H1 (cell line): ENCODE measurements around the gene PLCB1. TPM values are rescaled to one million over a fixed set of nuclear protein-coding genes. Genes with fewer than 3 reads are reported as not detected.

Experiments
- CTCF ChIA-PET: fragments of 300-600 bp; sonication (Branson Sonifier 250); formaldehyde crosslinking; loops from one replicate; lab custom pipeline; 2021; ENCODE audit not compliant: partially characterized antibody; lab: Charles Lee
- POLR2A ChIA-PET: fragments of 300-600 bp; sonication (Branson Sonifier 250); formaldehyde crosslinking; loops from one replicate; lab custom pipeline; 2021; ENCODE audit warnings: inconsistent platforms; ENCODE audit not compliant: partially characterized antibody; lab: Charles Lee
- DNase-seq, 2 experiments: peaks; one replicate each; pipeline versions ENCODE4 v3.0.0 to v3.0.0-alpha.2; 2010 to 2022; ENCODE audit warnings: low spot score in 2 of 2, low read depth in 1 of 2, mixed read lengths in 1 of 2
- FAIRE-seq: peaks from 2 replicates; lab custom pipeline; 2011; peaks lifted over from hg19 to GRCh38; lab: Jason Lieb, UNC
- H2AFZ ChIP-seq: 2 replicates; pipeline ENCODE4 v1.8.1; 2012; ENCODE audit warnings: low read length, inconsistent platforms
- H2AK5ac ChIP-seq: 2 replicates; pipeline ENCODE4 v1.6.1; 2013; ENCODE audit warnings: low read depth, low read length
- H2BK120ac ChIP-seq: replicated peaks from 2 replicates; pipeline ENCODE3; 2013; ENCODE audit warnings: low read depth, low read length, inconsistent platforms
- H2BK12ac ChIP-seq: 2 replicates; pipeline ENCODE4 v1.6.1; 2013; ENCODE audit warnings: low read depth, low read length
- H2BK15ac ChIP-seq: 2 replicates; pipeline ENCODE4 v1.6.1; 2013; ENCODE audit warnings: low read length
- H2BK20ac ChIP-seq: 2 replicates; pipeline ENCODE4 v1.6.1; 2013; ENCODE audit warnings: low read length
- H2BK5ac ChIP-seq: 2 replicates; pipeline ENCODE4 v1.6.1; 2013; ENCODE audit warnings: low read depth, low read length
- H3K14ac ChIP-seq: 2 replicates; pipeline ENCODE4 v1.6.1; 2013; ENCODE audit warnings: inconsistent platforms; ENCODE audit not compliant: insufficient read length
- H3K18ac ChIP-seq: 2 replicates; pipeline ENCODE4 v1.6.1; 2013; ENCODE audit warnings: low read length; ENCODE audit errors: extremely low read depth
- H3K23ac ChIP-seq: 2 replicates; pipeline ENCODE4 v1.6.1; 2013; ENCODE audit warnings: inconsistent platforms; ENCODE audit not compliant: insufficient read length
- H3K23me2 ChIP-seq: 2 replicates; pipeline ENCODE4 v1.6.1; 2013; ENCODE audit warnings: low read depth, low read length
- H3K27ac ChIP-seq: 2 replicates; pipeline ENCODE4 v1.6.1; 2011; ENCODE audit warnings: low read depth, low read length, inconsistent platforms
- H3K27me3 ChIP-seq, 4 experiments: replicated peaks in 1 of 4; 1 replicate in 1 of 4; 2 replicates in 3 of 4; pipeline versions ENCODE4 v1.6.1 to v1.8.1; 2011 to 2013; ENCODE audit warnings: low read length in 3 of 4, mild to moderate bottlenecking in 3 of 4, inconsistent platforms in 2 of 4, mixed read lengths in 2 of 4, moderate library complexity in 1 of 4; ENCODE audit not compliant: control insufficient read depth in 3 of 4, insufficient read depth in 3 of 4; ENCODE audit errors: extremely low read depth in 1 of 4
- H3K36me3 ChIP-seq, 4 experiments: 2 replicates each; pipeline versions ENCODE4 v1.6.1 to v1.8.1; 2011 to 2013; ENCODE audit warnings: mild to moderate bottlenecking in 4 of 4, low read length in 3 of 4, moderate library complexity in 2 of 4, control low read depth in 1 of 4, inconsistent platforms in 1 of 4; ENCODE audit not compliant: insufficient read depth in 4 of 4, control insufficient read depth in 2 of 4
- H3K4ac ChIP-seq: replicated peaks from 2 replicates; pipeline ENCODE3; 2013; ENCODE audit warnings: low read length, low read depth, mixed read lengths, inconsistent platforms; ENCODE audit not compliant: insufficient read length
- H3K4me1 ChIP-seq, 4 experiments: replicated peaks in 1 of 4; 1 replicate in 1 of 4; 2 replicates in 3 of 4; pipeline versions ENCODE4 v1.6.1 to v1.8.1; 2011 to 2013; ENCODE audit warnings: low read length in 3 of 4, inconsistent platforms in 2 of 4, mixed read lengths in 1 of 4; ENCODE audit not compliant: insufficient read depth in 4 of 4, control insufficient read depth in 3 of 4
- H3K4me2 ChIP-seq, 2 experiments: 2 replicates each; pipeline versions ENCODE4 v1.6.1 to v1.8.1; 2011 to 2013; ENCODE audit warnings: low read depth in 2 of 2, low read length in 2 of 2, control low read depth in 1 of 2, inconsistent platforms in 1 of 2, mild to moderate bottlenecking in 1 of 2; ENCODE audit not compliant: insufficient read depth in 1 of 2
- H3K4me3 ChIP-seq, 4 experiments: fragments of 200-600, 300-600 bp in 1 of 4; sonication (generic), shearing (Covaris generic), sonication (Bioruptor Twin) in 1 of 4; 2 replicates each; pipeline versions ENCODE4 v1.5.1 to v1.8.1; 2011 to 2016; ENCODE audit warnings: low read length in 4 of 4, low read depth in 3 of 4, control low read depth in 2 of 4, inconsistent platforms in 2 of 4, mild to moderate bottlenecking in 2 of 4, mixed read lengths in 1 of 4, moderate library complexity in 1 of 4; ENCODE audit not compliant: insufficient read depth in 2 of 4; ENCODE audit errors: extremely low read depth in 1 of 4
- H3K56ac ChIP-seq: replicated peaks from 2 replicates; pipeline ENCODE3; 2013; ENCODE audit warnings: low read depth, mild to moderate bottlenecking, mixed read lengths, low read length, inconsistent platforms; ENCODE audit not compliant: insufficient read length
- H3K79me1 ChIP-seq: 2 replicates; pipeline ENCODE4 v1.6.1; 2013; ENCODE audit warnings: low read depth, low read length, control low read depth
- H3K79me2 ChIP-seq, 2 experiments: 2 replicates each; pipeline versions ENCODE4 v1.6.1 to v1.8.1; 2012 to 2013; ENCODE audit warnings: low read length in 2 of 2, mild to moderate bottlenecking in 2 of 2, inconsistent platforms in 1 of 2; ENCODE audit not compliant: insufficient read depth in 2 of 2, control insufficient read depth in 1 of 2
- H3K9ac ChIP-seq, 4 experiments: replicated peaks in 1 of 4; 1 replicate in 1 of 4; 2 replicates in 3 of 4; pipeline versions ENCODE4 v1.6.1 to v1.8.1; 2011 to 2013; ENCODE audit warnings: low read depth in 3 of 4, low read length in 3 of 4, control low read depth in 2 of 4, mild to moderate bottlenecking in 2 of 4, moderate library complexity in 2 of 4, inconsistent platforms in 1 of 4; ENCODE audit errors: extremely low read depth in 1 of 4
- H3K9me3 ChIP-seq, 2 experiments: 2 replicates each; pipeline versions ENCODE4 v1.6.1 to v1.8.1; 2012 to 2013; ENCODE audit warnings: mild to moderate bottlenecking in 2 of 2, moderate library complexity in 2 of 2, control low read depth in 1 of 2, inconsistent platforms in 1 of 2, low read depth in 1 of 2, low read length in 1 of 2, mixed read lengths in 1 of 2; ENCODE audit not compliant: insufficient read depth in 2 of 2
- H4K20me1 ChIP-seq, 2 experiments: replicated peaks in 1 of 2; 2 replicates each; pipeline versions ENCODE3 to v1.8.1; 2011 to 2013; ENCODE audit warnings: inconsistent platforms in 2 of 2, low read length in 2 of 2, mild to moderate bottlenecking in 1 of 2; ENCODE audit not compliant: insufficient read depth in 2 of 2, control insufficient read depth in 1 of 2
- H4K5ac ChIP-seq: 2 replicates; pipeline ENCODE4 v1.6.1; 2013; ENCODE audit warnings: low read length, low read depth, mixed read lengths, inconsistent platforms; ENCODE audit not compliant: insufficient read length
- H4K8ac ChIP-seq: 2 replicates; pipeline ENCODE4 v1.8.0; 2013; ENCODE audit warnings: mild to moderate bottlenecking, moderate library complexity, low read length, inconsistent platforms; ENCODE audit not compliant: insufficient read depth; ENCODE audit errors: extremely low read depth
- H4K91ac ChIP-seq: replicated peaks from 2 replicates; pipeline ENCODE3; 2013; ENCODE audit warnings: low read length, mixed read lengths, inconsistent platforms; ENCODE audit not compliant: insufficient read length
- BACH1 ChIP-seq: IDR thresholded peaks from 2 replicates; pipeline ENCODE4 v1.6.1; 2012; ENCODE audit warnings: low read length, improper control_type of control experiment
- CBX8 ChIP-seq: fragments of 300-800, 300-1000 bp; sonication (generic); IDR thresholded peaks from 2 replicates; pipeline ENCODE4 v1.7.1; 2016; ENCODE audit warnings: low read depth, low read length, borderline replicate concordance
- CHD2 ChIP-seq: IDR thresholded peaks from 2 replicates; pipeline ENCODE4 v1.6.1; 2012; ENCODE audit warnings: low read length, improper control_type of control experiment
- CREB1 ChIP-seq: IDR thresholded peaks from 2 replicates; pipeline ENCODE4 v1.6.1; 2012; ENCODE audit warnings: inconsistent platforms
- HDAC2 ChIP-seq, 2 experiments: fragments of 300-600 bp in 1 of 2; sonication (generic) in 1 of 2; IDR thresholded peaks; 2 replicates each; pipeline ENCODE4 v1.6.1; 2011 to 2012; ENCODE audit warnings: low read depth in 2 of 2, low read length in 2 of 2, mild to moderate bottlenecking in 2 of 2, moderate library complexity in 2 of 2, borderline replicate concordance in 1 of 2, inconsistent platforms in 1 of 2
- MAFK ChIP-seq: IDR thresholded peaks from 2 replicates; pipeline ENCODE4 v1.6.1; 2012; ENCODE audit warnings: low read depth, mild to moderate bottlenecking, improper control_type of control experiment, low read length
- PHF8 ChIP-seq: fragments of 200-600 bp; sonication (generic); conservative IDR thresholded peaks from 2 replicates; pipeline ENCODE4 v1.7.1; 2012; ENCODE audit warnings: low read depth, mild to moderate bottlenecking, inconsistent platforms, low read length, moderate library complexity
- RNF2 ChIP-seq: fragments of 200-900, 300-1000 bp; sonication (generic); IDR thresholded peaks from 2 replicates; pipeline ENCODE4 v1.7.1; 2016; ENCODE audit warnings: borderline replicate concordance, low read depth, mild to moderate bottlenecking, antibody characterized with exemption, low read length; ENCODE audit not compliant: poor library complexity, severe bottlenecking; ENCODE audit errors: missing control alignments
- SP2 ChIP-seq: IDR thresholded peaks from 2 replicates; pipeline ENCODE4 v1.6.1; 2012; ENCODE audit warnings: mild to moderate bottlenecking, low read length, inconsistent platforms
- WGBS, 2 experiments: shearing (Covaris generic) in 1 of 2; methylation state at CpG; one replicate each; pipeline versions ENCODE4 v1.1.6 to v1.1.7; 2013 to 2015; ENCODE audit warnings: low lambda C conversion rate in 2 of 2, mixed read lengths in 2 of 2, inconsistent platforms in 1 of 2, low coverage in 1 of 2, missing lambda C conversion rate in 1 of 2; ENCODE audit not compliant: insufficient replicate concordance in 2 of 2, insufficient coverage in 1 of 2, insufficient read length in 1 of 2; ENCODE audit errors: extremely low coverage in 1 of 2, missing lambda C conversion rate in 1 of 2; 5-methylcytosine and 5-hydroxymethylcytosine counted together
- polyA plus RNA-seq, 7 experiments: library from polyadenylated mRNA; depleted of rRNA in 3 of 7; stranded (reverse) in 5 of 7; unstranded in 2 of 7; fragments of >200 nt in 5 of 7; fragments of 200-250 nt in 2 of 7; gene quantifications; 1 replicate in 5 of 7; 2 replicates in 1 of 7; 4 replicates in 1 of 7; pipeline versions ENCODE4 v1.2.1 to v1.2.3, GENCODE V29; 2011 to 2013; ENCODE audit warnings: missing spikeins in 2 of 7, mixed read lengths in 2 of 7
- total RNA-seq: library from RNA; stranded (reverse); fragmentation: NEBNext Ultra II Directional; extraction: Animal tissue kit (Norgen Biotek cat#: 25700); gene quantifications from 2 replicates; pipeline ENCODE4 v1.2.1, GENCODE V29; 2021

The PLCB1 gene
- total and polyA plus RNA-seq, 2 of the 8 experiments (the other 6 are each of a cell fraction or from before 2014, with no cell fraction given): 2.6 to 9.1 TPM

DNA sequence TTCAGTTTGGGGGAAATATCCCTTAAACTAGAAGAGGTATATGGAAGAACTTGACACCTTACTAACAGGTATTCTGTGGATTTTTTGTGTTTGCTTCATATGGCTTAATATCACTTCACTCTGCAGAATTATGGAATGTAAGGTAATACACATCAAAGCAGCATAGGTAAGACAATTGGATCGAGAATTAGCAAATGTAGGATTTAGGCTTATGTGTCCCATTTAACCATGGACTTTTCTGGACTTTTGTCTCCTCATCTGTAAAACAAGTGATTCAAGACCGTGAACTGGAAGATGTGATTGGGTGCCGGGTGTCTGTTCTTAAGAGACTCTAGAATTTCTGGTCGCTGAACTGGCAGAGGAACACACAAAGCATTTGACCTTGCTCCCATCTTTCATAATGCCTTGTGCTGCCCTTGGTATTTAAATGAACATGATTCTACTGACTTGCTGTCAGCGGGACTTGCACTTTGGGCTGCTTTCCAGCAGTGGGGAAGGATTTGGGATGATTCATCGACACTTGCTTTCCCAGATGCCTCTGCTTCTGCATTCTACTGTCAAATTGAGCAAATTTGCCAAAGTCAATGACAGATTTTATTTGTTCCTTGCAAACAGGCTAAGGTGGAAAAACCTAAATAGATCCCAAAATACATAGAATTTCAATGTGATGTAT, 199.8 kb downstream of the PLCB1 start:
- no peaks in the 10 kb centered on the region for H3K27me3 ChIP-seq
- no peak overlapping the region for H2BK5ac ChIP-seq
- H3K79me1 ChIP-seq: no peaks in the 10 kb centered on the region
- H3K79me2 ChIP-seq: no peaks in the 10 kb centered on the region
- 91% methylated on average over 6 of the region's 6 CpGs; no CpG with 5 or more reads in 1 of the 2 experiments for WGBS, 2 experiments
- no peaks in the 10 kb centered on the region for H3K23me2 ChIP-seq
- H3K36me3 ChIP-seq: no peaks in the 10 kb centered on the region
- H3K18ac ChIP-seq: no peak overlapping the region
- no peak overlapping the region for H4K5ac ChIP-seq
- H2BK15ac ChIP-seq: no peak overlapping the region
- no peak overlapping the region for H4K8ac ChIP-seq
- H3K9ac ChIP-seq: no peak overlapping the region
- H3K4me2 ChIP-seq: no peak overlapping the region
- no peaks in the 10 kb centered on the region for H3K4me1 ChIP-seq
- H3K23ac ChIP-seq: no peak overlapping the region
- no peak overlapping the region for H2AK5ac ChIP-seq
- H2AFZ ChIP-seq: no peak overlapping the region
- H3K14ac ChIP-seq: no peak overlapping the region
- no peak overlapping the region for H3K56ac ChIP-seq
- no peak overlapping the region for H3K4me3 ChIP-seq
- ChIA-PET CTCF (interaction anchor here (0.7 kb wide), 1 partner anchor 557 kb away, joined by 3 read pairs; no protein-coding TSS in a partner anchor), POLR2A (no interaction called here)
- no peak overlapping the region for H3K27ac ChIP-seq
- H2BK120ac ChIP-seq: no peak overlapping the region
- no peak overlapping the region for H2BK20ac ChIP-seq
- DNase-seq (no peak), FAIRE-seq (no peak)
- no peak overlapping the region for H4K91ac ChIP-seq
- H3K4ac ChIP-seq: no peak overlapping the region
- H3K9me3 ChIP-seq: no peaks in the 10 kb centered on the region
- TF ChIP-seq RNF2: no peak
- TF ChIP-seq PHF8: no peak
- no peak for TF ChIP-seq HDAC2 (IDR thresholded peaks at IDR 0.05; ENCODE audit: borderline replicate concordance in 1 of 2, low read depth in 2 of 2, low read length in 2 of 2)
- TF ChIP-seq SP2: no peak
- no peak for TF ChIP-seq MAFK
- TF ChIP-seq BACH1: no peak
- TF ChIP-seq CBX8: no peak
- TF ChIP-seq CREB1: no peak
- TF ChIP-seq CHD2: no peak
- H4K20me1 ChIP-seq: no peaks in the 10 kb centered on the region
- no peak overlapping the region for H2BK12ac ChIP-seq
